Ectodermal cell (in vitro differentiated cells): Measurements from ENCODE around the gene PDHB.

ENCODE experiments used
- H3K27ac ChIP-seq: 2 replicates; pipeline ENCODE4 v1.7.0; 2013; ENCODE audit warnings: mild to moderate bottlenecking, low read depth, low read length; ENCODE audit not compliant: insufficient read depth, poor library complexity, severe bottlenecking
- H3K27me3 ChIP-seq: 2 replicates; pipeline ENCODE4 v1.7.0; 2013; ENCODE audit warnings: mild to moderate bottlenecking, low read length; ENCODE audit not compliant: insufficient read depth, control insufficient read depth, poor library complexity, severe bottlenecking
- H3K36me3 ChIP-seq: one replicate; pipeline ENCODE4 v1.7.0; 2013; ENCODE audit warnings: low read length; ENCODE audit not compliant: control insufficient read depth, insufficient read depth
- H3K4me1 ChIP-seq: one replicate; pipeline ENCODE4 v1.7.0; 2013; ENCODE audit warnings: low read length; ENCODE audit not compliant: control insufficient read depth, insufficient read depth
- H3K4me3 ChIP-seq: 2 replicates; pipeline ENCODE4 v1.7.0; 2013; ENCODE audit warnings: low read depth, low read length, control low read depth; ENCODE audit not compliant: insufficient read depth
- H3K9me3 ChIP-seq: 2 replicates; pipeline ENCODE4 v1.7.0; 2013; ENCODE audit warnings: mild to moderate bottlenecking, low read length, moderate library complexity; ENCODE audit not compliant: control insufficient read depth
- WGBS, 2 experiments: methylation state at CpG; one replicate each; pipeline ENCODE4 v1.1.7; 2013; ENCODE audit warnings: missing lambda C conversion rate in 2 of 2; 5-methylcytosine and 5-hydroxymethylcytosine counted together

PDHB gene

DNA sequence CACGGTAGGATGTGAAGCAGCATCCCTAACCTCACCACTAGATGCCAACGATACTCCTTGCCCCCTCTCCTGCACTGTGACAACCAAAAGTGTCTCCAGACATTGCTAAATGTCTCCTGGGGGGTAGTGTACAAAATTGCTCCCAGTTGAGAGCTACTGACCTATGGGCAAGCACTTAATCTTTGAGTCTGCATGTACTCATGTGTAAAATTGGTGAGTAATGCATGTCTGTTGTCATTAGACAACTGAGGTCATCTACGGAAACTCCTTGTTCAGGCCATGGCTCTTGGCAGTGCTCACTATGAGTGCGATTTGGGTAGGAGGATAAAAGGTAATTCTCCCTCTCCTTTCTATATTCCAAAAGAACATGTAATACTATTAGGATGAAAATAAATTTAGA, 29.2 kb downstream of the PDHB start:
- no peaks in the 10 kb centered on the region for H3K9me3 ChIP-seq
- H3K4me1 ChIP-seq = no peaks in the 10 kb centered on the region
- H3K36me3 ChIP-seq = no peaks in the 10 kb centered on the region
- WGBS, 2 experiments = 74 to 75% methylated on average over 3 of the region's 4 CpGs
- no peak overlapping the region for H3K4me3 ChIP-seq
- no peak overlapping the region for H3K27ac ChIP-seq
- no peaks in the 10 kb centered on the region for H3K27me3 ChIP-seq

DNA sequence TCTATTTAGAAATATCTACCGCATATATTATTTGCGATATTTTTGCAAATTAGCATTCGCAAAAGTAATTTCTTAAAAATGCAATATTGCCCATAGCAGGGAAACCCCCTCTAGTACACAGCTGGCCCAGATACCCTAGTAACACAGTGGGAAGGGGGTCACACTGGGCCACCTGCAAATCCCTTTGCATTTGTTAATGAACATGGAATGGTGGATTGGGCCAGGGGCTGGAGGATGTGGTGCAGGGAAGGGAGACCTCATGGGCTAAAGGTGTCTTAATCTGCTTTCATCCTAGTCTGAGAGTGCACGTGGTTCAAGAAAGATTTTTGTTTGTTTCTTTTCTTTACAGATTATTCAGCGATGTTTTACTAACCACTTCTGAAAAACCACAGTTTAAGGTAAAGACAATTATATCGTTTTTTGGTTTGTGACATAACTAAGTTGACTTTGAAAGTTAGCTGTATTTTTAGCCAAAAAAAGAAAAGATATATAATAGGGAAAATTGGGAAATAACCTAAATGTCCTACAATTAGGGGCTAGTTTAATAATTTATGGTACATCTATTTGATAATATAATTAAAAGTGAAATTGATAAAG, 30.0 kb downstream of the PDHB start:
- H3K27ac ChIP-seq = no peak overlapping the region
- no peaks in the 10 kb centered on the region for H3K4me1 ChIP-seq
- no peaks in the 10 kb centered on the region for H3K27me3 ChIP-seq
- 72 to 89% methylated on average over 5 to 6 of the region's 6 CpGs for WGBS, 2 experiments
- H3K4me3 ChIP-seq = no peak overlapping the region
- no peaks in the 10 kb centered on the region for H3K9me3 ChIP-seq
- no peaks in the 10 kb centered on the region for H3K36me3 ChIP-seq

DNA sequence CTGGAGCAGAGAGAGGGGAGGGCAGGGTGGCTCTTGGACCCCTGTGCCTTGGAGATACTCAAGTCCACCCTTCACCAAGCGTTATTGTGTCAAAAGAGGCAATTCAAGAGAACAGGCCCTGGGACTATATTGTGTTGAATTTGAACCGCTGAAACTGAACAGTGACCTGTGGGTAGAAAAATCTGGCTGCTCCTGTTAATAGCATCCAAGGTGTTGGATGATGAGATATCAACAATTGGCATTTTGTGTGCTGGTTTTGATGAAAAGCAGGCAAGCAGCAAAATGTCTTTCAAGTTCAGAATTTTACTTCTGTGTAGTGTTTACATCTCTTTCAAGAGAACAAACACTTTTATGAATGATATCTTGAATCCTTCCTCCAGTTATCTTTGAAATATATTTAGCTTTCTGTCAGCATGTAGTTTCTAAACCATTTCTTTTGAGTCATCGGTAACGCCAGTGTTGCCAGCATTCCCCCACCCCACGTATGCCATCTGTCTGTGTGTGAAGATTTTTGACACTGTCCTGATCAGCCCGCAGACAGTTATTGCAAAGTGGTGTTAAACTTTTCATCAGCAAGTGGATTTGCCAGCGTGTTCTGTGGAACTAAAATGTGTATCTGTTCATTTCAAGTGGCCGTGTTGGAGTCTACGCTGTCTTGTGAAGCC, 34.8 kb downstream of the PDHB start:
- H3K36me3 ChIP-seq = no peaks in the 10 kb centered on the region
- no peaks in the 10 kb centered on the region for H3K27me3 ChIP-seq
- 95% methylated on average over 9 of the region's 9 CpGs for WGBS, 2 experiments
- H3K27ac ChIP-seq = no peak overlapping the region
- H3K4me1 ChIP-seq = no peaks in the 10 kb centered on the region
- H3K9me3 ChIP-seq = no peaks in the 10 kb centered on the region
- no peak overlapping the region for H3K4me3 ChIP-seq

- H3K4me1 ChIP-seq = no peaks in the 10 kb centered on the region
- no peak overlapping the region for H3K4me3 ChIP-seq
- no peaks in the 10 kb centered on the region for H3K36me3 ChIP-seq
- H3K27me3 ChIP-seq = no peaks in the 10 kb centered on the region
- H3K9me3 ChIP-seq = no peaks in the 10 kb centered on the region
- H3K27ac ChIP-seq = no peak overlapping the region
These were observed 39.3 kb downstream of the PDHB start for GRCh38 chr3:58394339-58394738.

DNA sequence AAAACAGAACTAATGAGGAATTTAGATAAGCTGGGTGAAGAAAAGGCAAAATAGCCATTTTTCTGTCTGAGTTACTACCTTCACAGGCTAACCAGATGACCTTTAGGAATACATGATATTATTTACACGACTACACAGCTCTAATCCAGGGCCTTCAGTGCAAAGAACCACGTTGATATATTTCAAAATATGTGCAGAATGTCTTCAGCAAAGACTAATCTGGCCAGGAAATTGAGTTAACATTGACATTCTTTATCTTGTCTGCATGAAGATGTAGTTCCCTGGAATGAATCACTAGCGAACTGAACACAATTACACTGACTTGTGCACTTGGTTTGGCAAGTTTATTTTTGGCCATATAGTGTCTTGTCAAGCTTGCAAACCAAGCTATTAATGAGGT, 41.5 kb downstream of the PDHB start:
- no peaks in the 10 kb centered on the region for H3K36me3 ChIP-seq
- no peak overlapping the region for H3K27ac ChIP-seq
- no peaks in the 10 kb centered on the region for H3K27me3 ChIP-seq
- peaks cover 4% of the 10 kb centered on the region for H3K4me1 ChIP-seq
- no peaks in the 10 kb centered on the region for H3K9me3 ChIP-seq
- 88 to 92% methylated on average over 3 of the region's 3 CpGs for WGBS, 2 experiments
- no peak overlapping the region for H3K4me3 ChIP-seq

- H3K27ac ChIP-seq = no peak overlapping the region
- no peaks in the 10 kb centered on the region for H3K36me3 ChIP-seq
- no peaks in the 10 kb centered on the region for H3K27me3 ChIP-seq
- H3K4me1 ChIP-seq = peaks cover 4% of the 10 kb centered on the region
- H3K4me3 ChIP-seq = no peak overlapping the region
- 90% methylated on average over 3 of the region's 3 CpGs for WGBS, 2 experiments
- H3K9me3 ChIP-seq = no peaks in the 10 kb centered on the region
These were observed 42.3 kb downstream of the PDHB start for GRCh38 chr3:58391156-58391865.

GRCh38 chr3:58388550-58389091, 45.0 kb downstream of the PDHB start:
- Histone ChIP-seq H3K4me1 (peaks cover 4% of the 10 kb centered on the region), H3K36me3 (no peaks in the 10 kb centered on the region), H3K27me3 (no peaks in the 10 kb centered on the region), H3K4me3 (no peak overlapping the region), H3K27ac (no peak overlapping the region), H3K9me3 (no peaks in the 10 kb centered on the region)

GRCh38 chr3:58387650-58388546, 45.7 kb downstream of the PDHB start:
- peaks cover 4% of the 10 kb centered on the region for H3K4me1 ChIP-seq
- no peaks in the 10 kb centered on the region for H3K27me3 ChIP-seq
- H3K36me3 ChIP-seq = no peaks in the 10 kb centered on the region
- no peaks in the 10 kb centered on the region for H3K9me3 ChIP-seq
- no peak overlapping the region for H3K4me3 ChIP-seq
- 95 to 96% methylated on average over 5 of the region's 6 CpGs for WGBS, 2 experiments
- H3K27ac ChIP-seq = no peak overlapping the region

DNA sequence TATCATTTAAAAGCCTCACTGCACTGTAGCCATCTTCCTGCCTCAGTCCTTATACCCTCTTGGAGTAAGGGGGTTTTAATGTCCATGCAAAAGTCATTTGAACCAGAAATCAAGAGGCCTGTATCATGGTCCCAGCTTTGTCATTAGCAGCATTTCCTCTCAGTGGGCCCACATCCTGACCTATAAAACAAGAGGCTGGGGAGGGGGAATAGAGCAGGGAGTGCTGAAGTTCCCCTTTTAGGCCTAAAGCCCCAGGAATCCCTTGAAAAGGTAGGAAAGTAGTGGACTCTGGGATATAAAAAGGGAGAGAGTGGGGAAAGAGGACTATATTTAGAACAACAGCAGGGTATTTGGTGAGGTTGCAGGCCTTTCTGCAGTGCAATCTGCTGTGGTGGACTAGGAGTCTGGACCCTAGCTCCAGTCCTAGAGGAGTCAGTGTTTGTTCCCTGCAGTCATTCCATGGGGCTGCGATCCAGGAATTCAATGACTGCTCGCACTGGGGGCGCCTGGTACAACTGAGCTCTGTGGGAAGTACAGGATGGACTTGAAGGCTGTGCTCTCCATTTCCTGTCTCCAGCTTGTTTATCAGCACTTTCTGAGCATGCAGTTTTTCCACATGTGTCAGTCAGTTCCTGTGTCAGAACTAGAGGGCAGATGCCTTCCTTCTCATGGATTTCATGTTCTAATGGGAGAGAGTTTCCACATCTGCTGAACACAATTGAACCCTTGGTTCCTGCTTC, 46.8 kb downstream of the PDHB start:
- H3K4me1 ChIP-seq = peaks cover 4% of the 10 kb centered on the region
- H3K36me3 ChIP-seq = no peaks in the 10 kb centered on the region
- WGBS, 2 experiments = 58 to 69% methylated on average over 3 of the region's 3 CpGs
- H3K9me3 ChIP-seq = no peaks in the 10 kb centered on the region
- H3K27me3 ChIP-seq = no peaks in the 10 kb centered on the region
- H3K4me3 ChIP-seq = no peak overlapping the region
- peak overlapping the region; percentile 26 for H3K27ac ChIP-seq
